ENCODE measurements around the gene RPL27.

RPL27 gene

DNA sequence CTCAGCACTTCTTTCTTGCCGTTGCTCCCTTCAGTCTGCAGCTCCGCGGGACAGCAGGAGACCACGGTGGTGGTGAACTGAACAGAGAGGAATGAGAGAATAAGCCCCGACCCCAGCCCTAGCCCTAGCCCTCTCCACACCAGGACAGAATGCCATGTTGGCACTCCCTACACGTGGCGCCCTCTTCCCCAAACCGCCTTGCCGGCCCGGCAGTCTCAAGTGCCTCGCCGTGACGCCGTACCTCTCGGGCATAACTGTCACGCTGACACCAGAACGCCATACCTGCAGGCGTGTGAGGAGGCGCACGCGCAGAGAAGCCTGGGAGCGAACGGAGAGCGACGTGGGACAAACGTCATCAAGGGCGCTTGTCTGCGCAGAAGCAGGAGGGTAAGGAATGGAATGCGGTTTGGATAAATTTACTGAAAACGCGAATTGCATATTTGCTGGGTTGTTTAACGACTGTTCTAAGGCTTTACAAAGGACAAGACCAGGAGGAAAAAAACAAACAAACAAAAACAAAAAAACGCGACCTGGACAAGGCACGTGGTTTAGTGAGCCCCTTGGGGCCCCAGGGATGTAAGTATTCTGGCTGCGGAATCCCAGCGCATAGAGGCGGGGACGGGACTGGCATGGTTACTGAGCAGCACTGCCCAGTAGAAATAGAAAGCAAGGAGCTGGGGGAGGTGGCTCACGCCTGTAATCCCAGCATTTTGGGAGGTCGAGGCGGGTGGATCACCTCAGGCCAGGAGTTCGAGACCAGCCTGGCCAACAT lies 33.9 kb upstream of the RPL27 start, which contains the start of gene AARSD1:
TSS of gene AARSD1 (minus strand) at position 294 of the 772 bp plus-strand sequence. CDS start at position 280, 14 bp downstream.
- TF ChIP-seq, protein P1, sequence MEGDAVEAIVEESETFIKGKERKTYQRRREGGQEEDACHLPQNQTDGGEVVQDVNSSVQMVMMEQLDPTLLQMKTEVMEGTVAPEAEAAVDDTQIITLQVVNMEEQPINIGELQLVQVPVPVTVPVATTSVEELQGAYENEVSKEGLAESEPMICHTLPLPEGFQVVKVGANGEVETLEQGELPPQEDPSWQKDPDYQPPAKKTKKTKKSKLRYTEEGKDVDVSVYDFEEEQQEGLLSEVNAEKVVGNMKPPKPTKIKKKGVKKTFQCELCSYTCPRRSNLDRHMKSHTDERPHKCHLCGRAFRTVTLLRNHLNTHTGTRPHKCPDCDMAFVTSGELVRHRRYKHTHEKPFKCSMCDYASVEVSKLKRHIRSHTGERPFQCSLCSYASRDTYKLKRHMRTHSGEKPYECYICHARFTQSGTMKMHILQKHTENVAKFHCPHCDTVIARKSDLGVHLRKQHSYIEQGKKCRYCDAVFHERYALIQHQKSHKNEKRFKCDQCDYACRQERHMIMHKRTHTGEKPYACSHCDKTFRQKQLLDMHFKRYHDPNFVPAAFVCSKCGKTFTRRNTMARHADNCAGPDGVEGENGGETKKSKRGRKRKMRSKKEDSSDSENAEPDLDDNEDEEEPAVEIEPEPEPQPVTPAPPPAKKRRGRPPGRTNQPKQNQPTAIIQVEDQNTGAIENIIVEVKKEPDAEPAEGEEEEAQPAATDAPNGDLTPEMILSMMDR (IDR thresholded peaks at IDR 0.05; ENCODE audit: borderline replicate concordance, extremely low read depth, low read length, poor library complexity, severe bottlenecking), result no peak
- no peak for TF ChIP-seq EZH2 (IDR thresholded peaks at IDR 0.05; ENCODE audit: borderline replicate concordance, low read depth, low read length, severe bottlenecking)
- Histone ChIP-seq H3K27ac (ENCODE audit: low read length) (peak within 1 kb of the TSS; percentile 73), H3K4me3 (ENCODE audit: low read depth in 1 of 2, low read length in 2 of 2) (peak within 1 kb of the TSS; percentile 36 to 67), H3K36me3 (ENCODE audit: insufficient read depth, low read length) (peaks cover 32% of the 10 kb centered on the region), H3K27me3 (ENCODE audit: insufficient read depth, low read length, poor library complexity) (no peaks in the 10 kb centered on the region), H2AFZ (ENCODE audit: low read depth, low read length) (peak within 1 kb of the TSS; percentile 87), H3K4me1 (ENCODE audit: insufficient read depth, low read length) (peaks cover 22% of the 10 kb centered on the region), H4K20me1 (ENCODE audit: insufficient read depth, low read length) (no peaks in the 10 kb centered on the region), H3K4me2 (ENCODE audit: insufficient read depth, low read length) (peak within 1 kb of the TSS; percentile 86), H3K79me2 (ENCODE audit: insufficient read depth, low read length) (peaks cover 23% of the 10 kb centered on the region), H3K9ac (ENCODE audit: low read depth, low read length) (peak within 1 kb of the TSS; percentile 63), H3K9me3 (ENCODE audit: insufficient read depth, low read length, severe bottlenecking) (no peaks in the 10 kb centered on the region)
- DNase-seq, result peak; percentile 92
- peak; percentile 96 for ATAC-seq (ENCODE audit: insufficient read depth, low read depth)

DNA sequence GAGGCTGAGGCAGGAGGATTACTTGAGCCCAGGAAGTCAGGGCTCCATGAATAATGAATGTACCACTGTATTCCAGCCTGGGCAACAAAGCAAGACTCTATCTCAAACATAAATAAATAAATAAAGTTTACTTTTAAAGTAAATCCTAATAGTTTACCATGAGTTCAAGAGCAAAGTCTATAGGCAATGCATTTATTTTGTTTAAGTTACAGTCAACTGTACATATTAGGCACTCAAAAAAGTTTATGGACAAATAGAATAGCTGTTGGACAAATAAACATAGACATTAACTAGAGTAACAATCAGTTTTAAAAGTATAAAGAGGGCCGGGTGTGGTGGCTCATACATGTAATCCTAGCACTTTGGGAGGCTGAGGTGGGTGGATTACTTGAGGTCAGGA lies 30.3 kb upstream of the RPL27 start:
- H3K9me3 ChIP-seq (ENCODE audit: insufficient read depth, low read length, severe bottlenecking), result no peaks in the 10 kb centered on the region
- H3K4me2 ChIP-seq (ENCODE audit: insufficient read depth, low read length), result no peak overlapping the region
- peaks cover 13% of the 10 kb centered on the region for H3K4me1 ChIP-seq (ENCODE audit: insufficient read depth, low read length)
- H2AFZ ChIP-seq (ENCODE audit: low read depth, low read length), result no peak overlapping the region
- H4K20me1 ChIP-seq (ENCODE audit: insufficient read depth, low read length), result no peaks in the 10 kb centered on the region
- DNase-seq (no peak), ATAC-seq (ENCODE audit: insufficient read depth, low read depth) (no peak)
- no peak overlapping the region for H3K9ac ChIP-seq (ENCODE audit: low read depth, low read length)
- no peak overlapping the region for H3K27ac ChIP-seq (ENCODE audit: low read length)
- H3K36me3 ChIP-seq (ENCODE audit: insufficient read depth, low read length), result no peaks in the 10 kb centered on the region
- H3K4me3 ChIP-seq (ENCODE audit: low read depth in 1 of 2, low read length in 2 of 2), result no peak overlapping the region
- H3K79me2 ChIP-seq (ENCODE audit: insufficient read depth, low read length), result peaks cover 17% of the 10 kb centered on the region
- no peaks in the 10 kb centered on the region for H3K27me3 ChIP-seq (ENCODE audit: insufficient read depth, low read length, poor library complexity)
- TF ChIP-seq, protein P1 (IDR thresholded peaks at IDR 0.05; ENCODE audit: borderline replicate concordance, extremely low read depth, low read length, poor library complexity, severe bottlenecking), result no peak
- no peak for TF ChIP-seq EZH2 (IDR thresholded peaks at IDR 0.05; ENCODE audit: borderline replicate concordance, low read depth, low read length, severe bottlenecking)

DNA sequence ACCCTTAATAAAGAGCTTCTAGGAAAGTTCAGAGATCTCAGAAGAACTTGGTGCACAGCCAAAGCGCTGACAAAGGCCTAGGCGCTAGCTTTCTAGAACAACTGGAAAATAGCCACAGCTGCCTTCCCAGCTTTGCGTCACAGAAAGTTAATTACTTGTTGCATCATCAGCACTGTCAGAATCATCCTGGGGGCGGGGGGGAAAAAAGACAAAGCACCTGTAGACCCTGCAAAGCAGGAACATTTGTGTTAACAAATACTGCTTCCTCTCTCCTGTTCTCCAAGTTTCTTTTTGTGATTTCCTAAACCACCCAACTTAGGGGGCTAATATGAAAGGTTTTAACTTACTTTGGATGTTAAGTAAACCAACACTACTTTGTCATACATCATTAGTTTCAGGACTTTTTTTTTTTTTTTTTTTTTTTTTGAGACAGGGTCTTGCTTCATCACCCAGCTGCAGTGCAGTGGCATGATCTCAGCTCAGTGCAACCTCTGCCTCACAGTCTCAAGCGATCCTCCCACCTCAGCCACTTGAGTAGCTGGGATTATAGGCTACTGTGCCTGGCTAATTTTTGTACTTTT lies 29.1 kb upstream of the RPL27 start:
- no peak overlapping the region for H2AFZ ChIP-seq (ENCODE audit: low read depth, low read length)
- peaks cover 3% of the 10 kb centered on the region; the same call in 1 of the 2 replicates for H3K4me1 ChIP-seq (ENCODE audit: insufficient read depth, low read length)
- H3K79me2 ChIP-seq (ENCODE audit: insufficient read depth, low read length), result peaks cover 6% of the 10 kb centered on the region
- H3K4me2 ChIP-seq (ENCODE audit: insufficient read depth, low read length), result no peak overlapping the region
- H3K9ac ChIP-seq (ENCODE audit: low read depth, low read length), result no peak overlapping the region
- no peaks in the 10 kb centered on the region for H3K36me3 ChIP-seq (ENCODE audit: insufficient read depth, low read length)
- no peak for TF ChIP-seq EZH2 (IDR thresholded peaks at IDR 0.05; ENCODE audit: borderline replicate concordance, low read depth, low read length, severe bottlenecking)
- TF ChIP-seq, protein P1 (IDR thresholded peaks at IDR 0.05; ENCODE audit: borderline replicate concordance, extremely low read depth, low read length, poor library complexity, severe bottlenecking), result no peak
- no peaks in the 10 kb centered on the region for H3K9me3 ChIP-seq (ENCODE audit: insufficient read depth, low read length, severe bottlenecking)
- DNase-seq (peak; percentile 13), ATAC-seq (ENCODE audit: insufficient read depth, low read depth) (no peak)
- no peaks in the 10 kb centered on the region for H3K27me3 ChIP-seq (ENCODE audit: insufficient read depth, low read length, poor library complexity)
- no peak overlapping the region for H3K4me3 ChIP-seq (ENCODE audit: low read depth in 1 of 2, low read length in 2 of 2)
- no peak overlapping the region for H3K27ac ChIP-seq (ENCODE audit: low read length)
- no peaks in the 10 kb centered on the region for H4K20me1 ChIP-seq (ENCODE audit: insufficient read depth, low read length)
